ENCODE data around the gene PDSS1.
A peak's percentile ranks its signal among the peaks of the same experiment; 100 is the strongest.
"Not testable (repeated sequence)": the region's sequence is repeated elsewhere in the genome, so short reads cannot be mapped to it uniquely, and the experiment has no call there.

PDSS1 gene, protein sequence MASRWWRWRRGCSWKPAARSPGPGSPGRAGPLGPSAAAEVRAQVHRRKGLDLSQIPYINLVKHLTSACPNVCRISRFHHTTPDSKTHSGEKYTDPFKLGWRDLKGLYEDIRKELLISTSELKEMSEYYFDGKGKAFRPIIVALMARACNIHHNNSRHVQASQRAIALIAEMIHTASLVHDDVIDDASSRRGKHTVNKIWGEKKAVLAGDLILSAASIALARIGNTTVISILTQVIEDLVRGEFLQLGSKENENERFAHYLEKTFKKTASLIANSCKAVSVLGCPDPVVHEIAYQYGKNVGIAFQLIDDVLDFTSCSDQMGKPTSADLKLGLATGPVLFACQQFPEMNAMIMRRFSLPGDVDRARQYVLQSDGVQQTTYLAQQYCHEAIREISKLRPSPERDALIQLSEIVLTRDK

DNA sequence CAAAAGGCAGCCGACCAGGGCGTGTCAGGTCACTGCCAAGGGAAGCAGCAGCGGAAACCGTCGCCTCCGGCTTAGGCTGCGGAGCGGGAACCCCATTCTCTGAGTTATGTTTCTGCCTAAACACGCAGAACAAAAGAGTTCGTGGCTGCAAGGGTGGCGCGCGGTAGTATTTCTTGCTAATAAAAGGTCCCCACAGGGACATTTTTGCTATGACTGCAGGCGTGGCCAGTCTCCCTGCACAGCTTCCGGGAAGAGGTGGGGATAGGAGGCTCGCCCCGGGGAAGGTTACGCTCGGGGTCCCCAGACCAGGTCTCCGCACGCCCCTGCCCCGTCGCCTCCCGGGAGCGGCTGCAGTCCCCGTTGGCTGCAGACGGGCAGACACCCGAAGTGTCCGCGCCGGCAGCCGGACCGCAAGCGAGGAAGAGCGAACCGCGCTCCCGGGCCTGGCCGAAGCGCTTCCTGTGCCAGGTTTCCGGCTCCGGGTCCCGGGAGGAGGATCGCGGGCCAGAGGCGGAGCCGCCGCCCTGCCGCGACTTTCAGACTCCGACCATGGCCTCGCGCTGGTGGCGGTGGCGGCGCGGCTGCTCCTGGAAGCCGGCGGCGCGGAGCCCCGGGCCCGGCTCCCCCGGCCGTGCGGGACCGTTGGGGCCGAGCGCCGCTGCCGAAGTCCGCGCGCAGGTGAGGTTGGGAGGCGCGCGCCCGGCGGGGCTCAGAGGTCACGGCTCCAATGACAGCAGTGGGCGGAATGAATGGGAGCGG is at the start of gene PDSS1:
TSS of gene PDSS1 (plus strand) at position 539 of the 759 bp plus-strand sequence. CDS start at position 550, 11 bp downstream.
- FAIRE-seq (peak; percentile 71), DNase-seq (ENCODE audit: extremely low spot score, insufficient read length, low read depth) (peak; percentile 72)

DNA sequence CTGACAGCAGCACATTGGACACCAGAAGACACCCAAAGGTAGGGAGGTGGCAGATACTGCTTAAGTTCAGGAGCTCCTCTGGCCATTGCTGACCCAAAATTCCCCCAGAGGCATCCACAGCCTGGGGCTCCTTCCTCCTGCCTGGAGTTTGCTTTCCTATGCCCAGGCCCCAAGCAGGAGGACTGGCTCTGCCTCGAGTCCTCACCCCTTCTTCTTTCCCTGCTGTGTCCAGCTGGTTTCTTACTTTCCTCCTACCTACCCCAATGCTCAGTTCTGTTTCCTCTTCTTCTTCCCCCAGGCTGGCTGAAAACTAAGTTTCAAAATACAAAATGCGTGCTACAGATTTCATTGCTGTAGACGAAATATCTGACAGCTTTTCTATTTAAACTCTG is 49.3 kb upstream of the PDSS1 start:
- not testable (repeated sequence) for DNase-seq (ENCODE audit: extremely low spot score, insufficient read length, low read depth); FAIRE-seq

DNA sequence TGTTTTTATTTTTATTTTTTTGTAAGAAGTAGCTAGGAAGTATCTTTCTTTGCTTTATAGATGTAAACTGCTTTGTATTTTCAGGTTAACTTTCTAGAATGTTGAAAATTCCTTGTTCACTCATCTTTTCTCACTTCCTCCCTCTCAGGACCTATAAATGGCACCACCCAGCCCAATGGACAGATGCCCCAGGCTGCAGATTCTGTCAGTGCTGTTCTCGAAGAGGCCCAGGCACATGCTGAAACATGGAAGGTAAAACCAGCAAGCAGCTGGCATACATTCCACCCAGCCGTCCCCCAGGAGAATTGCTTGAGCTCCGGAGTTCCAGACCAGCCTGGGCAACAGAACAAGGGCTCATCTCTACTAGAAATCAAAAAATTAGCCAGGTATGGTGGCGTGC is 47.1 kb upstream of the PDSS1 start:
- DNase-seq (ENCODE audit: extremely low spot score, insufficient read length, low read depth) (no peak), FAIRE-seq (no peak)

DNA sequence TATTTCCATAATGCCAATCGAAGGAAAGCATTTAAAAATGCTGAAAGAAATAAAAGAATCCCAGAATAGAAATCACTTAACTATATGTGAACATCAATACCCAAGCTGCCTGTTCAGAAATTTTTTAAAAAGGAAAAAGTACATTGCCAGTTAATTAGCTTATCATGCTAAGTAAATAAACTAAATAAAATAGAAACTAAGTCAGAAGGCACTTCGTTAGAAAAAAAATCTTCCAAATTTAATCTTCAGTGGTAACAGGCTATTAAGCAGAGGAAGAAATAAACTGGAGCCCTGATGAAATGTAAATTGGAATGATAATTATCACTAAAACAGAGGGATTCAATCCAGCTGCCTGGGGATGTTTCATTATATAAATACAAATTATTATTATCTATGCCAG is 46.0 kb upstream of the PDSS1 start:
- not testable (repeated sequence) for FAIRE-seq; DNase-seq (ENCODE audit: extremely low spot score, insufficient read length, low read depth)

DNA sequence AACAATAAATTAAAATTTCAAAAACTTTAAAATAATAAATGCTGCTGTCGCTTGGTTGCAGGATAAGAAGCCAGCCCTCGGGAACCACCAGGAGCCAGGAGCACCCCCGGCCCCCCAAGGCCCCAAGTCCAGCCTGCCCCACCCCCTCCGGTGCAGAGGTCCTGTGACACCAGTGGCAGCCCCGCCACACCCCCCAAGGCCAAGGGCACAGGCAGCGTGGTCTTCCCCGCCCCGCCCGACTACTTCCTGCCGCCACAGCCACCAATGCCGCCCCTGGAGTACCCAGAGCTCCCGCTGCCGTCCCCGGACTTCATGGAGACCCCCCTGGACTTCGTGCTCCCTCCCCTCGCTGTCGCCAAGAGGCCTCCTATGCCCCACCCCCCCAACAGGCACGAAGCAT is 44.5 kb upstream of the PDSS1 start:
- no peak for FAIRE-seq
- DNase-seq (ENCODE audit: extremely low spot score, insufficient read length, low read depth): no peak

DNA sequence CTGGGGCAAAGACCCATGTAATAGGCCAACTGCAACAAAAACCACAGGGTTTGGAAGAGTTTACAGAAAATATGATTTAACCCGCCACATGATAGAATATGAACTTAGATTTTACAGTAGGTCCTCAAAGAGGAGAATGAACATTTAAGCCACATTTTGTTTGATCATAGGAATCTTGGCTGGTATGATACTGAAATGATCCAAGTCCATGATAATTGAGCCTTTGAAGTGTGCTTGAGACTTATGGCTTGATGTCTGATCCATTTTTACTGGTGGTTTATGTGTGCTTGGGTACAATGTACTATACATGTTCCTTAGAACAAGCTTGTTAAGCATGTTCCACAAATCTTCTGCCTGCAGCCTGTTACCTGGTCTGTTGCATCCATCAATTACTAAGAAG is 41.8 kb upstream of the PDSS1 start:
- FAIRE-seq (peak; percentile 42), DNase-seq (ENCODE audit: extremely low spot score, insufficient read length, low read depth) (no peak)

DNA sequence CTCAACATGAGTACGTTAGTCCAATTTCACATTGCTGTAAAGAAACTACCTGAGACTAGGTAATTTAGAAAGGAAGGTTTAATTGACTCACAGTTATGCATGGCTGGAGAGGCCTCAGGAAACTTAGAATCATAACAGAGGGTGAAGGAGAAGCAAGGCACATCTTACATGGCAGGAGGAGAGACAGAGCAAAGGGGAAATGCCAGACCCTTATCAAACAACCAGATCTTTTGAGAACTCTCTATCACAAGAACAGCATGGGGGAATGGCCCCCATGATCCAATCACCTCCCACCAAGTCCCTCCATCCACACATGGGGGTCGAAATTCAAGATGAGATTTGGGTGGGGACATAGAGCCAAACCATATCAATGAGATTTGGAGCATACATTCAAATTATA is 34.6 kb upstream of the PDSS1 start:
- FAIRE-seq: no peak
- DNase-seq (ENCODE audit: extremely low spot score, insufficient read length, low read depth): no peak

DNA sequence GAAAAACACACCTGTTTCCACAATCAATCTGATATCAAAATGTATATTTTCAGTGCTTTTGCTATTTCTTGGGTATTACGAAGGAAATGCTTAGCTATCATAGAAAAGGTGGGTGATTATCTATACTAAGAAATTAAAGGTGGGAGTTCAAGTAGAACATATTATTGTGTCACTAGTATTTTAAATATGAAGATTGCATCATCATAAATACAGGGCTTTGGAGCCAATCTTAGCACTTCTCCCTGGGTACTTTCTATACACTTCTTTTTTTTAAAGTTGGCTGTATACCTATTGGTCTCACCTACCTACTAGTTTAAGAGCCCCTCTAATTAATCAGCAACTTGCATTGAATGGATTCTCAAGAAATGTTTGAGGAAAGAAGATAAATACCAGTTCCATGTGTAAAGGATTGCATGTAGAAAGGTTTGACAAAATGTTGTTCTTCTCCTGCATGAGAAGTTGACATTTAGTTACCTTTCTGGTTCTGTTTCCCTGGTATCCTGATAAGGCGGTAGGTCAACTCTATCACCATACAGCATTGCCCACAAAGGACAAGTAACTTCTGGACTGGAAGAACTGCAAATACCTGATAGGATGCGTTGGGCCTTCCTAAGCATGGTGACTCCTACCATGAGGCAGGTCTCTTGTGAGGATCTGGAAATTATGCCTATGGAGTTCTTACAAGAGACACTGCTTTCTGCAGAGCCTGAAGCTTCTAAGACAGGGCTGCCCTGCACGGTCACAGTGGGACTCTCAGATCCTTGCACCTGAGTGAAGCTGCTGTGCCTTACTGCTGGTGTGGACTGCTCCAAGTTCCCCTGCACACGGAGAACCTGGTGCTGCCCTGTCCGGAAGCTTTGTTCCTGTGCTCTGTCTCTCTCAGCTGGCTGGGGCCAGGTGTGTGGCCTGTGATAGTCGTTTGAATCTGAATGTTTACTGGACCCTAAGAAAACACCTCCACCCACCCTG is 32.1 kb upstream of the PDSS1 start:
- no peak for FAIRE-seq
- DNase-seq (ENCODE audit: extremely low spot score, insufficient read length, low read depth): no peak

DNA sequence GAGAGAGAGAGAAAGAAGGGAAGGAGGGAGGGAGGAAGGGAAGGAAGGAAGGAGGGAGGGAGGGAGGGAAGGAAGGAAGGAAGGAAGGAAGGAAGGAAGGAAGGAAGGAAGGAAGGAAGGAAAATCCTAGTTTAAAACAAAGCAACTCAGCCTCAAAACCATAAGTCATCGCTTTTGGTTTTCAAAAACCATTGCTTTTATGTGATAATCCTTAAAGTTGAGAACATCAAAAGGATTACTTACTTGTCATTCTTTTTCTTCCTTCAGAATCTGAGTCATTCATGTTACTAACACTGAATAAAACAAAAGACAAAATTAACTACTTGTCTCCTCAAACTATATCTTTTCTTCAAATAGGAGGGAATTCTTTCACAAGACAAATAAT is 21.6 kb upstream of the PDSS1 start:
- DNase-seq (ENCODE audit: extremely low spot score, insufficient read length, low read depth): no peak
- no peak for FAIRE-seq

DNA sequence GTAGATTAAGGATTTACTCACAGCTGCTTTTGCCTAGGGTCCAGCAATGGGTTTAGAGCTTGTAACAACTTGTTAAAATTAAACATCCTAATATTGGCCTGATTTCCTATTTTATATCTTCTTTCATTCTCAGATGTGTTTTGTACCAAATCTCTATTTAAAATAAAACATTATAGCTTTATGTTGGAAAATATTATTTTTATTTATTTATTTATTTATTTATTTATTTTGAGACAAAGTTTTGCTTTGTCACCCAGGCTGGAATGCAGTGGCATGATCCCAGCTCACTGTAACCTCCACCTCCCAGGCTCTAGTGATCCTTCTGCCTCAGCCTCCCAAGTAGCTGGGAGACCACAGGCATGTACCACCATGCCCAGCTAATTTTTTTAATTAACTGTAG is 17.9 kb upstream of the PDSS1 start:
- DNase-seq (ENCODE audit: extremely low spot score, insufficient read length, low read depth) (no peak), FAIRE-seq (no peak)

DNA sequence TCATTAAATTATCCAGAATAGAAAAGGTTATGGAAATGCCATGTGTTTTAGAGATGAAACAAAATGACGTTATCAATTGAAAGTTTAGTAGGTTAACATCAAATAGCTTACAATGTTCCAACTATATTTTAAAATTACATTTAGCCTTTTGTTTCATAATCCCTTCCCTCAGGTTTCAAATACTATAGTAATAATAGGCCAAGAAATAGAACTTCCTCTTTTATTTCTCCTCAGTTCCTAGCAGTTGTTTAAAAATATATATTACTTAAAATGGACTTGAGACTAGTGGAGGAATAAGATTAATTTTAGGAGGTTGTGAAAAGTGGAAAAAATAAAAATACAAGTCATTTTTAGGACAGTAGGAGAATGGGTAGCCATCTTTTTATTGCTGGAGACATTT is 16.4 kb upstream of the PDSS1 start:
- DNase-seq (ENCODE audit: extremely low spot score, insufficient read length, low read depth) (no peak), FAIRE-seq (no peak)

DNA sequence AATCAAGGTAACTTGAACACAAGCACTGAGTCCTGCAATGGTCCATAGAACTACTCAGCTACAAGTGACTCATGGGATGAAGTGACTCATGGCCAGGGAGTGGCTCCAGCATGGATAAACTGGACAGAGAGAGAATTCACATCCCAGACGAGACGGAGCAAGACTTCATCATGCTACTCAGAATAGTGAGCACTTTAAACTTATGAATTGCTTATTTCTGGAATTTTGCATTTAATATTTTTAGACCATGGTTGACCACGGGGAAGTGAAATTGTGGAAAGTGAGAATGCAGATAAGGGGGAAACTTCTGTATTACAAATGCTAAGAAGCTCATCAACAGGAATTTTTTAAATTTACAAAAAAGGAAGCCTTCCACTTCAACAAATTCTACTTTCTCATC is 15.5 kb upstream of the PDSS1 start:
- not testable (repeated sequence) for DNase-seq (ENCODE audit: extremely low spot score, insufficient read length, low read depth)
- peak; percentile 71 for FAIRE-seq

DNA sequence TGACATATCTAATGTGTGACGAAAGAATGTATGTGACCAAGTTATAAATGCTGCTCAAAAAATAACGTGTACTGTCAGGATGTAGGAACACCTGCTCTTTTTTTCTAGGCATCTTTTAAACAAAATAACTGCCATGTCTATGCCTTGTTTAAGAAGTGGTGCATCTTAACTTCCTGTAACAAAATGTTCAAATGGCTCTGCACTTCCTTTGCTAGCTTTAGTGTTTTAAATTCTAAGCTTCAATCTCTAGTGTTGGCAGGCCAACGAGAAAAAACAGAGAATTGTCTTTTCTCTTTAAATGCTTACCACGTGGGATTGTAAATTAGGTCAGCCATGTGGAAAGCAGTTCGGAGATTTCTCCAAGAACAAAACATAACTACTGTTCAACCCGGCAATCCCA is 14.6 kb upstream of the PDSS1 start:
- DNase-seq (ENCODE audit: extremely low spot score, insufficient read length, low read depth) (no peak), FAIRE-seq (peak; percentile 24)

DNA sequence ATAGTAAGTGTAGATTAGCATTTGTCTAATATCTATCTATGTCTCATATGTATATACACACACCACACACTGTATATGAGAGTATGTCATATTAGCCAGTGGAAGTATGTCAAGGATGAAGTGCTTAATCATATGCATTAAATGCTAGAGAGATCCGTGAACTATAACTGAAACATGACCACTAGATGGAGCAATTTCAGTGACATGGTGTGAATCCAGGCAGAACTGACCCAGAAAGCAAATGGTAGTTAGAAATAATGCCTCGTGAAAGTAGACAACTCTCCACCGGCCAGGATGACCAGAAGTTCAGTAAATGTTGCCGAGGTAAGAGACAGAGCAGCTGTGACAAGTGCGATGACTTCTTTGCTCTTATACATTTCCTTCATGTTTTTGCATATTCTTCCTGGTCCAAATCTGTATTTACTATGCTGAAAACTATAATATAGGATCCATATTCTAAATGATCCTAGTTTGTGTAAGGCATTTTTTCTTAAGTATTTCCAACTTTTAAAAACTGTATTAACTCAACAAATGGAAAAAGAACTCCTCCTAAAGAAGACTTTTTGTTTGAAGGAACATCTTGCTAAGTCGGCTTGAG is 12.7 kb upstream of the PDSS1 start:
- DNase-seq (ENCODE audit: extremely low spot score, insufficient read length, low read depth): not testable (repeated sequence)
- FAIRE-seq: peak; percentile 98

DNA sequence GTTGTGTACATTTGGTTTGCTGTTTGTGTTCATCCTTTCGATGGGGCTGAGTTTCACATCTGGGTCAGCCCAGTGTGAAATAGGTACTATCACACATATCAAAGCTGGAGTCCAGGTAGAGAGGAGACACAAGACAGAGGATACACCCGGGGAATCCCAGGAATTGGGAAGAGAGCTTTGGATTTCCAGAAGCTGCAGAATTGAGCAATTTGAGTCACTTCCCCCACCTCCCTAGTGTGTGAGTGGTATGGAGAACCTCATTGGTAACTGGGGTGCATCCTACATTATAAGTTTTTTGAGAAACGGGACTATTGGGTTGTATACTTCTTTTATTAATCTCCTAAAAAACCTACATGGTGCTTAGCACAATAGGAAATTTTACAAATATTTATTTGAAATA is 12.1 kb upstream of the PDSS1 start:
- FAIRE-seq (no peak), DNase-seq (ENCODE audit: extremely low spot score, insufficient read length, low read depth) (no peak)

DNA sequence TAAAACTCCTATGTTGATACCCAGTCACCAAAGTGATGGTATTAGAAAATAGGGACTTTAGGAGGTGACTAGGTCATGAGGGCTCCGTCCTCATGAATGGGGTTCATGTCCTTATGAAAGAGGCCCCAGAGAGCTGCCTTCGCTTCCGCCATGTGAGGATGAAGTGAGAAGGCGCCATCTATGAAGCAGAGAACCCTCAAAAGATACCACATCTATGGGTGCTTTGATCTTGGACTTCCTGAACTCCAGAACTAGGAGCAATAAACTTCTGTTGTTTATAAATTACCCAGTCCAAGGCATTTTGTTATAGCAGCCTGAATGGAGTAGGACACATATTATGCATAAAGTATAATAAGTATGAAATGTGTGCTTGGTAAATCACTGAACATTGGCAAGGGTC is 8.1 kb upstream of the PDSS1 start:
- FAIRE-seq (no peak), DNase-seq (ENCODE audit: extremely low spot score, insufficient read length, low read depth) (no peak)

DNA sequence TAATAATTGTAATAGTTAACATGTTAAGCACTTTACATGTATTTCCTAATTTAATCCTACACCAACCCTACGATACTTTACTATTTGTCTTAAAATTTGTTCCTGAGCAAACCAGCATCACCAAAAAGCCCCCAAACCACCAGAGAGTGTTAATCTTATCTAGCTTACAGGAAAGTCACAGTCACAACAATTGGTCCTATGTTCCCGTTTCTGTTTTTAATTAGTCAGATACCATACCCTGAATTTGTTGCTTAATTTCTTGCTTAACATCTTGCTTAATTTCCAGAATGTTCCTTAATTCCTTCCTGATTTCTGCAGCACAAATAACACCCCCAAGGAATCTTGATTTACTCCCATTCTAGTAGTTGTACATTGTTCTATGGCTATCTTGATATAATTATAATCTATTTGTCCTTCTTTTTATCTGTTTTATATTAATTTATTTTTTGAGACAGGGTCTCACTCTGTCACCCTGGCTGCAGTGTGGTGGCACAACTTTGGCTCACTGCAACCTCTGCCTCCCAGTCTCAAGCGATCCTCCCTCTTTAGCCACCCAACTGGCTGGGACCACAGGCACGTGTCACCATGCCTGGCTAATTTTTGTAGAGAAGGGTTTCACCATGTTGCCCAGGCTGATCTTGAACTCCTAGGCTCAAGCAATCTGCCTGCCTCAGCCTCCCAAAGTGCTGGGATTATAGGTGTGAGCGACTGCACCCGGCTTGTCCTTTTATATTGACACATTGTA is 6.6 kb upstream of the PDSS1 start:
- FAIRE-seq: no peak
- no peak for DNase-seq (ENCODE audit: extremely low spot score, insufficient read length, low read depth)

DNA sequence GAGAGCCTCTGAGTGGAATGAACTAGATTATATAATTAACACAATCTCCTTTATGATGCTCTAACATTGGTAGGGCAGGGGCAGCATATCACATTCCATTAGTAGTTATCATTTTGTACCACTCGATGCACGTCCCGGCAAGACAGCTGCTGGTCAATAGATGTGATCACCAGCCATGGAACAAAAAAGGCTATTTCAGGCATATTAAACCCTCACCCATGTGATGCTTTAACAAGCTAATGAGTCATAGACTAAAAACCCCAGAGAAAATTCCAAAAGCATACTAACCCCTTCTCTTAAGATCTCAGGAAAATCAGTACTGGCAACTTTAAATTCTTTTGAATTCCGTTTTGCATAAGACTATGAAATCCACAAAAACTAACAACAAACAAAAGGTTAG is 3.0 kb upstream of the PDSS1 start:
- FAIRE-seq; DNase-seq (ENCODE audit: extremely low spot score, insufficient read length, low read depth): not testable (repeated sequence)

DNA sequence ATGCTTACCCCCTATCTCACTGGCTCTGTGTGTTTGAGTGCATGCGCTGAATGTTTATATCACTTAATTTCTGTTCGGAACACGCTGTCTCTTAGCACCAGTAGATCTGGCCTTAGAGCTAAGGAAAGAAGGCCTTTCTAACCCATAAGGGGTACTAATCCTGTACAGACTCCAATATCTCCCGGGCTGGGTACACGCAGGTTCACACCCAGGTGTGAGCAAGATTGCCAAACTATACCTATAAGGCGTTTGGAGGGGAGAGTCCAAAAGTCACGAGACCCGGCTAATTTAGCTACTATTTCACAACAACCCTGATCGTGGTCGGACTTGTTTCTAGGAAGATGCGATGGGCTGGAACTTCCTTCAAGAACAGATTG is 727 bp upstream of the PDSS1 start:
- FAIRE-seq (no peak), DNase-seq (ENCODE audit: extremely low spot score, insufficient read length, low read depth) (no peak)

Measured in GM18507 (cell line).